Trophoblast cell (in vitro differentiated cells and primary cell): Measurements from ENCODE around the gene SND1.
A peak's percentile ranks its signal among the peaks of the same experiment; 100 is the strongest.

Experiments used
- DNase-seq, 2 donors: peaks; one replicate each; pipeline ENCODE4 v3.0.0-alpha.2; 2016
- H2AFZ ChIP-seq: 2 replicates; pipeline ENCODE4 v1.6.1; 2013; ENCODE audit warnings: low read length, moderate library complexity, mild to moderate bottlenecking; ENCODE audit not compliant: insufficient read depth, poor library complexity
- H2AK5ac ChIP-seq: 2 replicates; pipeline ENCODE4 v1.6.1; 2013; ENCODE audit warnings: mild to moderate bottlenecking, low read length
- H2BK120ac ChIP-seq: 2 replicates; pipeline ENCODE4 v1.6.1; 2013; ENCODE audit warnings: low read length, mild to moderate bottlenecking, moderate library complexity; ENCODE audit not compliant: insufficient read depth, poor library complexity
- H2BK12ac ChIP-seq: 2 replicates; pipeline ENCODE4 v1.6.1; 2013; ENCODE audit warnings: mild to moderate bottlenecking, low read length, moderate library complexity
- H2BK5ac ChIP-seq: 2 replicates; pipeline ENCODE4 v1.6.1; 2013; ENCODE audit warnings: low read length, low read depth, moderate library complexity, mild to moderate bottlenecking; ENCODE audit not compliant: poor library complexity
- H3K14ac ChIP-seq: 2 replicates; pipeline ENCODE4 v1.6.1; 2013; ENCODE audit warnings: mild to moderate bottlenecking, low read length
- H3K18ac ChIP-seq: 2 replicates; pipeline ENCODE4 v1.6.1; 2013; ENCODE audit warnings: mild to moderate bottlenecking, low read length
- H3K23ac ChIP-seq: 2 replicates; pipeline ENCODE4 v1.6.1; 2013; ENCODE audit warnings: low read length
- H3K27ac ChIP-seq: 2 replicates; pipeline ENCODE4 v1.5.1; 2013; ENCODE audit warnings: low read depth, mild to moderate bottlenecking, inconsistent platforms, low read length, moderate library complexity
- H3K27me3 ChIP-seq: 2 replicates; pipeline ENCODE4 v1.6.1; 2013; ENCODE audit warnings: inconsistent platforms, mild to moderate bottlenecking, low read length, moderate library complexity; ENCODE audit not compliant: insufficient read depth
- H3K36me3 ChIP-seq, 2 experiments: 1 replicate in 1 of 2; 2 replicates in 1 of 2; pipeline ENCODE4 v1.6.1; 2013; ENCODE audit warnings: low read length in 2 of 2, mild to moderate bottlenecking in 2 of 2, moderate library complexity in 1 of 2; ENCODE audit not compliant: insufficient read depth in 2 of 2, control insufficient read depth in 1 of 2
- H3K4ac ChIP-seq: 2 replicates; pipeline ENCODE4 v1.6.1; 2013; ENCODE audit warnings: low read depth, mild to moderate bottlenecking, low read length, moderate library complexity
- H3K4me1 ChIP-seq, 2 experiments: 1 replicate in 1 of 2; 2 replicates in 1 of 2; pipeline ENCODE4 v1.6.1; 2013; ENCODE audit warnings: low read length in 2 of 2, mild to moderate bottlenecking in 2 of 2, moderate library complexity in 1 of 2; ENCODE audit not compliant: insufficient read depth in 2 of 2, control insufficient read depth in 1 of 2
- H3K4me2 ChIP-seq: 2 replicates; pipeline ENCODE4 v1.6.1; 2013; ENCODE audit warnings: inconsistent platforms, mild to moderate bottlenecking, low read length, moderate library complexity
- H3K4me3 ChIP-seq: 2 replicates; pipeline ENCODE4 v1.5.1; 2013; ENCODE audit warnings: mild to moderate bottlenecking, low read depth, low read length, inconsistent platforms
- H3K79me1 ChIP-seq: one replicate; pipeline ENCODE4 v1.6.1; 2013; ENCODE audit warnings: low read length
- H3K79me2 ChIP-seq: 2 replicates; pipeline ENCODE4 v1.6.1; 2013; ENCODE audit warnings: low read length, mild to moderate bottlenecking; ENCODE audit not compliant: control insufficient read depth, insufficient read depth, poor library complexity
- H3K9ac ChIP-seq: 2 replicates; pipeline ENCODE4 v1.6.1; 2013; ENCODE audit warnings: mild to moderate bottlenecking, low read length
- H3K9me3 ChIP-seq: 2 replicates; pipeline ENCODE4 v1.6.1; 2013; ENCODE audit warnings: low read depth, mild to moderate bottlenecking, control low read depth, inconsistent platforms, low read length; ENCODE audit not compliant: insufficient read depth
- H4K12ac ChIP-seq: 2 replicates; pipeline ENCODE4 v1.6.1; 2013; ENCODE audit warnings: low read depth, mild to moderate bottlenecking, low read length, moderate library complexity
- H4K8ac ChIP-seq: 2 replicates; pipeline ENCODE4 v1.6.1; 2013; ENCODE audit warnings: low read depth, mild to moderate bottlenecking, low read length, moderate library complexity
- H4K91ac ChIP-seq: one replicate; pipeline ENCODE4 v1.6.1; 2013; ENCODE audit warnings: low read depth, mild to moderate bottlenecking, low read length, moderate library complexity
- WGBS: extraction: QIAGEN DNeasy Blood & Tissue Kit; methylation state at CpG from one replicate; pipeline ENCODE4 v1.1.7; 2013; ENCODE audit warnings: missing lambda C conversion rate; ENCODE audit not compliant: insufficient read length, insufficient coverage; ENCODE audit errors: extremely low coverage; 5-methylcytosine and 5-hydroxymethylcytosine counted together

Gene SND1

GRCh38 chr7:127899411-127899810 is 247.4 kb downstream of the SND1 start:
- no peaks in the 10 kb centered on the region for H3K27me3 ChIP-seq
- H3K79me2 ChIP-seq, result no peaks in the 10 kb centered on the region
- 100% methylated on average over 1 of the region's 2 CpGs for WGBS
- H3K36me3 ChIP-seq, result no peaks in the 10 kb centered on the region
- H3K4me1 ChIP-seq, result peaks cover 11% of the 10 kb centered on the region in 2 experiments
- H4K91ac ChIP-seq, result no peak overlapping the region
- no peak overlapping the region for H2AK5ac ChIP-seq
- no peak overlapping the region for H2BK5ac ChIP-seq
- DNase-seq, result no peak
- H2BK12ac ChIP-seq, result no peak overlapping the region
- no peak overlapping the region for H2AFZ ChIP-seq
- H3K18ac ChIP-seq, result no peak overlapping the region
- no peak overlapping the region for H3K23ac ChIP-seq
- H3K4me3 ChIP-seq, result no peak overlapping the region
- no peak overlapping the region for H3K27ac ChIP-seq
- no peaks in the 10 kb centered on the region for H3K9me3 ChIP-seq
- H3K4ac ChIP-seq, result no peak overlapping the region
- H3K79me1 ChIP-seq, result peaks cover 2% of the 10 kb centered on the region
- no peak overlapping the region for H3K9ac ChIP-seq
- H2BK120ac ChIP-seq, result no peak overlapping the region
- H3K14ac ChIP-seq, result no peak overlapping the region
- no peak overlapping the region for H3K4me2 ChIP-seq
- H4K8ac ChIP-seq, result no peak overlapping the region
- H4K12ac ChIP-seq, result no peak overlapping the region

DNA sequence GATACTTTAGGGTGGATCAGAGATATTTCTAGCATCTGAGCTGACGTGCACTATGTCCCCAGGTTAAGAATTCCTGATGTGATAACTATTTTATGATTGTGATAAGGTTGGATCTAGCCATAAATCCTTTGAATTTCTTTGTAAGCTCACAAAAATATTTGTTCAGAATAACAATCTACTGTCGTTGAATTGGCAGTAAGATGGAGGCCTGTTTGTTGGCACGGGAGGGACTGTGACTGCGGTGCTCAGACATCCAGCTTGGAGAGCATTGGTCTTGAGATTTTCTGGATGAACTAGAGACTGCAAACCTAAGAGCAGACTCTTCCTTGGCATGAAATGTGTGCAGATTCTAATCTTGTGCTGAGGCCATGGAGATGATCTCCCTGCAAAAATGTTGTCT is 248.1 kb downstream of the SND1 start:
- H3K9me3 ChIP-seq, result no peaks in the 10 kb centered on the region
- no peak overlapping the region for H3K9ac ChIP-seq
- no peak overlapping the region for H3K23ac ChIP-seq
- H4K8ac ChIP-seq, result no peak overlapping the region
- no peaks in the 10 kb centered on the region for H3K79me2 ChIP-seq
- H2AK5ac ChIP-seq, result no peak overlapping the region
- H3K79me1 ChIP-seq, result peaks cover 2% of the 10 kb centered on the region
- H3K36me3 ChIP-seq, result no peaks in the 10 kb centered on the region
- DNase-seq, result peak in 1 of 2 donors; percentile 77
- no peak overlapping the region for H2AFZ ChIP-seq
- no peak overlapping the region for H3K18ac ChIP-seq
- H3K27ac ChIP-seq, result no peak overlapping the region
- H3K4me3 ChIP-seq, result no peak overlapping the region
- no peak overlapping the region for H3K14ac ChIP-seq
- H3K27me3 ChIP-seq, result no peaks in the 10 kb centered on the region
- H2BK120ac ChIP-seq, result no peak overlapping the region
- H3K4me2 ChIP-seq, result no peak overlapping the region
- H3K4ac ChIP-seq, result no peak overlapping the region
- no peak overlapping the region for H2BK12ac ChIP-seq
- H4K12ac ChIP-seq, result no peak overlapping the region
- H4K91ac ChIP-seq, result no peak overlapping the region
- no peak overlapping the region for H2BK5ac ChIP-seq
- no CpG with 5 or more reads among the region's 4 CpGs for WGBS
- peaks cover 11 to 12% of the 10 kb centered on the region in 2 experiments for H3K4me1 ChIP-seq

DNA sequence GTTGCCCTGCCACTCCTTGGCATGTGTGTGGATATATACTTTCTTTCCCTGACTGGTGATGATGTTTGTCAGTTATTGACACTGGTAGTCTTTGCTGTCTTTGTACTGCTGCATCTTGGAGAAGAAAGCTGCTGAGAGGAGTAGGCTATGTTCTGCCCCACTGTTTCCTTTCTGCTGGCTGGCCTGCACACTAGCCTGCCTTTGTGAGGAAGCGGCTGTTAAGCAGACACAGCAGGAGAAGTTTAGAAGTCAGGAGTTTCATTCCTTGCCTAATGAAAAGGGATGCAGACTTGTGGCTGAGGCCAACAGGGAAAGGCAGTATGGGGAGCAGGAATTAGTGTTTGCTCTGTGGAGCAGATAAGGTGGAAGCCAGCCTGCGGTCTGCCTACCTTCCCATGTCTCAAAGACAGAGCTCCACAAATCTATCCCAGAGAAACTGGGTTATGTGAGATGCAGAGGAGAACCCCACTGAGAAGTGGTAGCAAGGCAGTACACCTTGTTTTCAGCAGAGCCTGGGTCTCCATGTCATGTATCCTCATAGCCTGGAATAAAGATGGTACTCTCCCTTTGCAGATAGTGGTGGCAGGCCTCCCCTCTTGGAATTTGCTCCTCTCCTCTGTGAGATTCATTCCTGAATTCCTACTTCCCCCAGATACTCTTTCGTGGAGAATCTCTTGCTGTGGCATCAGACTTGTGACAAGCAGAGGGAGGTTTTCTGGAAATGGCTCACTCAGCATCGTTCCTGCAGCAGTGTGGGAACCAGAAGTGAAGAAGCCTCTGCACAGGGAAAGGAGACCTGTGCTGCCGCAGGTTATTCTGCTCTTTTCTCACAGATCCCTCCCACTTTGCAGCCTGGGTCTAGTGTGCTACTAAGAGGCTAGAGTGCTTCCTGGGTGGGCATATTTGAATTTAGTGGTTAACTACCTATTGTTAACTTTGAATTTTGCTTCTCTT is 249.0 kb downstream of the SND1 start:
- Histone ChIP-seq H3K36me3 (no peaks in the 10 kb centered on the region), H3K9ac (no peak overlapping the region), H3K4ac (no peak overlapping the region), H2BK5ac (no peak overlapping the region), H3K4me1 (peaks cover 11 to 18% of the 10 kb centered on the region in 2 experiments), H3K27ac (no peak overlapping the region), H3K79me1 (peaks cover 2% of the 10 kb centered on the region), H2BK12ac (no peak overlapping the region), H4K12ac (no peak overlapping the region), H2AK5ac (no peak overlapping the region), H2BK120ac (no peak overlapping the region), H3K4me3 (no peak overlapping the region), H3K79me2 (no peaks in the 10 kb centered on the region), H2AFZ (no peak overlapping the region), H3K23ac (no peak overlapping the region), H3K18ac (no peak overlapping the region), H3K27me3 (no peaks in the 10 kb centered on the region), H3K9me3 (no peaks in the 10 kb centered on the region), H4K91ac (no peak overlapping the region), H4K8ac (no peak overlapping the region), H3K14ac (no peak overlapping the region), H3K4me2 (no peak overlapping the region)
- DNase-seq, result no peak
- WGBS, result no CpG with 5 or more reads among the region's 5 CpGs

- H3K79me1 ChIP-seq, result peaks cover 2% of the 10 kb centered on the region
- DNase-seq, result peak in 1 of 2 donors; percentile 43
- no peak overlapping the region for H3K27ac ChIP-seq
- H3K4me1 ChIP-seq, result peaks cover 14 to 20% of the 10 kb centered on the region in 2 experiments
- no peak overlapping the region for H3K23ac ChIP-seq
- H3K9ac ChIP-seq, result no peak overlapping the region
- no peaks in the 10 kb centered on the region for H3K27me3 ChIP-seq
- no peaks in the 10 kb centered on the region for H3K79me2 ChIP-seq
- H3K36me3 ChIP-seq, result no peaks in the 10 kb centered on the region
- H2BK120ac ChIP-seq, result no peak overlapping the region
- no peak overlapping the region for H4K8ac ChIP-seq
- no peaks in the 10 kb centered on the region for H3K9me3 ChIP-seq
- H3K14ac ChIP-seq, result no peak overlapping the region
- no peak overlapping the region for H3K4ac ChIP-seq
- no CpG with 5 or more reads among the region's 5 CpGs for WGBS
- H4K12ac ChIP-seq, result no peak overlapping the region
- no peak overlapping the region for H3K4me2 ChIP-seq
- no peak overlapping the region for H3K18ac ChIP-seq
- H2BK12ac ChIP-seq, result no peak overlapping the region
- H2AK5ac ChIP-seq, result no peak overlapping the region
- H2BK5ac ChIP-seq, result no peak overlapping the region
- H2AFZ ChIP-seq, result no peak overlapping the region
- no peak overlapping the region for H4K91ac ChIP-seq
- no peak overlapping the region for H3K4me3 ChIP-seq
Measured at GRCh38 chr7:127901895-127902703, 250.1 kb downstream of the SND1 start.
